GM10847 (cell line): ENCODE measurements around the gene FMNL2.

Experiments
- POLR2A ChIP-seq: IDR thresholded peaks from 2 replicates; pipeline ENCODE4 v1.6.1; 2011; ENCODE audit not compliant: insufficient read length; ENCODE audit errors: extremely low read depth

Gene FMNL2

DNA sequence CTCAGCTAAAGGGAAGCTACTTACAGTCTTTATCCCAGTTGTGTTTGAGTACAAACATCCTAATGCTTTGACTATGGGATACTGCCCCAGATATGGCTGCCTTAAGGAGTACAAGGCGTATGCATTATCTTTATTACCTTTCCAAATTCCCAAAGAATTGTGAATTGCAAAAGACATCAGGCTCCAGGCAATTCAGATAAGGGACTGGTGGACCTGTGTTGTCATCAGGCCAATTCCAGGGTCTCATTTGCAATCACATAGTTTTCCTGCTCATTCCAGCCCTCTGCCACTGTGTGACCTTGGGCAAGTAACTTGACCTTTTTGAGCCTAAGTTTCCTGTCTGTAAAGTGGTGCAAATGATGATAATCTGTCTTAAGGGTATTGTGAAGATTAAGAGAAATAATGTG is 137.5 kb downstream of the FMNL2 start:
- no peak for TF ChIP-seq POLR2A

DNA sequence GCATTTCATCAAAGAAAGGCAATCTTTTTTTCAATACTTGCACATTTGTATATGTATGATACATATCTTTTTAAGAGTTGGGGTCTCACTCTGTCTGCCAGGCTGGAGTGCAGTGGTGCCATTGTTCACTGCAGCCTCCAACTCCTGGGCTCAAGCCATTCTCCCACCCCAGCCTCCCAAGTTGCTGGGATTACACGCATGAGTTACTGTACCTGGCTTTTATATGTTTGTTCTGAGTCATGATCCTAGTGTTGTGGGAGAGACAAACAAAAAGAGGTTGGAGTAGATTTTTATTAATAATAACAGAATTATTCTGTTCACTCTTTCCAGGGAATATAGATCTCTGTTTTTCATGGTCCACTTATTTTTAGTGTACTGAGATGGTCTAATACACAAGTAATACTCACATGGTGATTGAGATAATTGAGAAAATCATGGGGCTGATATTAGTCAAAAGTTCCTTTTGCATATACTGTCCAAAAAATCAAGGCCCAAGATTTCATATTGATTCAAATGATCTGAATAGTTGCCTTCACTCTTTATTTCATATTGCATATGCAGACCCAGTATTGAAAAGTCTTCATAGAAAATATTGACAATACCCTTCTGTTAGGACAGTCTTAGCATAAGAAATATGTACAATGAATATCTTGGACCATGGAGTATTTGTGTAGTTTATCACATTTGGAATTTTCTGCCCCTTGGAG is 138.3 kb downstream of the FMNL2 start:
- no peak for TF ChIP-seq POLR2A

DNA sequence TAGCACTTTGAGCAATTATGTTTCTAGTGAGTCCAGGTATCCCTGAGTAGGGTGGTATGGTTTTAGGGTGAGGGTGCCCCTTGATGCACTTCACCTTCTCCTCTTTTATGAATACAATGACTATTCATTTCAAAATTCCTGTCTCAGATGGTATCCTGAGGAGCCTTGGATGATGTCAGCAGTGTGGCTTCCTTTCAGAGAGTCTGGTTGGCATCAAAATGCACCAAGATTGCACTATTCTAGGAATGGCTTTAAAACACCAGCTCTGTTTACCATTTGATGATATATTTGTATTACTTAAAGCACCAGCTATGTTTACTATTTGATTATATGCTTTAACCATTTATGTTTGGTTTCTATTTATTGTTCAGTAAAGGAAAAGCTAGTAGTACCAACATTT is 141.0 kb downstream of the FMNL2 start:
- no peak for TF ChIP-seq POLR2A

DNA sequence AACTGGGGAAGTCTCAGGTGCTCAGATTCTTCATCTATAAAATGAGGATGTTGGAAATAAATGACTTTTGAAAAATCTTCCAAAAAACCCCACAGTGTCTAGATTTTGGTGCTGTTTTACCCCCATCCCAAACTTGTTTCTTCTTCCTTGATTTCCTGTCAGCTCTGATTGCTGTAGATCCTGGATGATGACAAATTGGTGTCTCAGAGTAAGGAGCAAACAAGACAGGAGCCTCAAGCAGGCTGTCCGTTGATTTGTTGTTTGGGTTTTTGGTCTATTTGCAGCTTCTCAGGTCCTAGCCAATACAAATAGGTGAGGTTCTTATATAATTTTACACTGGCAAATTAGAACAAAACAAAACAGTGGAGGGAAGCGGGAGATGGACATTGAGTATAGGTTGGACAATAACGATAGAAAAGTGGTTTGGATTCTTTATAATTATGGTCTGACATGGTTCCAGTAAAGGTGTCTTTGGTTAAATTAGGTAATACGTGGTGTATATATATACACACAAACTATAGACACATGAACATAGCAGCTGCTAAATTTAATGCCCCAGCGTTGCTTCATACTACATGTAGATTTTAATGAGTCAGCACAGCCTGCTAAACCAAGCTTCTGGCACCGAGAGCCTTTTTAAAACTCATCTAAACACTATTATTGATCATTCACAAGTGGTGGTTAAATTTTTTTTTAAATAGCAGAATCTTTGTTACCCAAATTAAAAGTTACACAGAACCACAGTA is 142.5 kb downstream of the FMNL2 start:
- TF ChIP-seq POLR2A = no peak

DNA sequence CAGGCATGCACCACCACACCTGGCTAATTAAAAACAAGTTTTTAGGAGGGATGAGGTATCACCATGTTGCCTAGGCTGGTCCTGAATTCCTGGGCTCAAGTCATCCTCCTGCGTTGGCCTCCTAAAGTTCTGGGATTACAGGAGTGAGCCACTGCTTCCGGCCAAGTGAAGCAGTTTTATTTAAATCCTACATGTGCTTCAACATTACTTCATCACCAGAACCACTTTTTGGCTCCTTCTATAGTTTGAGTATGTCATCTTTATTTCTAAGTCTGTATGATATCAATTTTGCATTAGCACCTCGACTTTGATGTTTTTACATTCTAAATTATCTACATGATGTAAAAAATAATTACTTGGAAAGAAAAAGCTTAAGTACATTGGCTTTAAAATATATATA is 144.3 kb downstream of the FMNL2 start:
- no peak for TF ChIP-seq POLR2A

DNA sequence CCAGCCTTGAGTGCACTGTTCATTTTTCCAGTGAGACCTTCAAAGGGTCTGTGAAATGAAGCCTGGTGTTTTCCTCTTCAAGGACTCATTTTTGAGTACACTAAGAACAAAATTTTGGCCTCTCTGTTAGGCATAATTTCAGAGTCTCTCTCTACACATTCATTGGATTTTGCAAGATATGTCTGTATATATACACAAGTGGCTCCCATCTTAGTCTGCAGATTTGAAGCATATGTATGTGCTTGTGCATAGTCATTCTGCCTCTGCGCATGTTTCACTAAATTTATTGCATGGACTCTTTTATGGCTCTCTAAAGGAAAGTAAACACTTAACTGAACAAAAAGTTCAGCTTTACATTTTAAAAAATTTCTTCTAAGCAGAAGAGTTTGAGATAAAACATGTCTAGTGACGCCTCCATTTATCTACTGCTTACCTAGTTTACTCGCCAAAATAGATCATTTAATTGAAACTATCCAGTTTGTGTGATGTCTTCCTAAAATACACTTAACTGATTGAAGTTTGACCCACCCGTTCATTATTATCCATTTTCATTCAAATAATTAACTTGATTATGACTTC is 145.9 kb downstream of the FMNL2 start:
- no peak for TF ChIP-seq POLR2A

DNA sequence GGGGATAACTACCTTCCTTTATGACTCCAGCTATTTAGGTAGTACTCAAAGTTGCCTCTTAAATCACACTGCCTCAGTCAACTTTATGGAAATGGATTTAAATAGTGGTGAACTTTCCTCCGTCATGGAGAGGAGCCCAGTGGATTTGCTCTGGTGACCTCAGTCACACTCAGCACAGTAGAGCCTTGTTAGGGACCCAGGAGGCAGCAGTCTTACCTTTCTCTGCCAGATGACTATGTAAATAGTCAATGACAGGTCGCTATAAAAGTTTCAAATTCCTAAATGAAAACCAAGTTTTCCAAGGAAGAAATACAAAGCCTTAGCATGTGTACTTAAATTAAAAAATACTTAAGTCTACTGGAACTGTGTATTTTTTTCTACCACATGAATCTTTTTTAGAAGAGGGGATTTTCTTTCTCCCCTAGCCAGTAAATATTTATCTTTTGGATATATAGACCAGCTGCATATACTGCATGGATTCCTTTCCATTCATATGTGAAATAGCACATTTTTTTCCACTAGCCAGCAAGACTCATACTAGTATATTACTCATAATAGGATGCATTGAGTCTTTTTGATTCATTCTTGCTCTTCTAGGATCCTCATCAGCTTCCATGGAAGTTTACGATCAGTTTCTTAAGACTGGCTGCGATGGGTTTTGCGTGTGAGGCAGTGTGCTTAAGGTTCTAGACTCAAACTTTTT is 147.1 kb downstream of the FMNL2 start:
- no peak for TF ChIP-seq POLR2A

DNA sequence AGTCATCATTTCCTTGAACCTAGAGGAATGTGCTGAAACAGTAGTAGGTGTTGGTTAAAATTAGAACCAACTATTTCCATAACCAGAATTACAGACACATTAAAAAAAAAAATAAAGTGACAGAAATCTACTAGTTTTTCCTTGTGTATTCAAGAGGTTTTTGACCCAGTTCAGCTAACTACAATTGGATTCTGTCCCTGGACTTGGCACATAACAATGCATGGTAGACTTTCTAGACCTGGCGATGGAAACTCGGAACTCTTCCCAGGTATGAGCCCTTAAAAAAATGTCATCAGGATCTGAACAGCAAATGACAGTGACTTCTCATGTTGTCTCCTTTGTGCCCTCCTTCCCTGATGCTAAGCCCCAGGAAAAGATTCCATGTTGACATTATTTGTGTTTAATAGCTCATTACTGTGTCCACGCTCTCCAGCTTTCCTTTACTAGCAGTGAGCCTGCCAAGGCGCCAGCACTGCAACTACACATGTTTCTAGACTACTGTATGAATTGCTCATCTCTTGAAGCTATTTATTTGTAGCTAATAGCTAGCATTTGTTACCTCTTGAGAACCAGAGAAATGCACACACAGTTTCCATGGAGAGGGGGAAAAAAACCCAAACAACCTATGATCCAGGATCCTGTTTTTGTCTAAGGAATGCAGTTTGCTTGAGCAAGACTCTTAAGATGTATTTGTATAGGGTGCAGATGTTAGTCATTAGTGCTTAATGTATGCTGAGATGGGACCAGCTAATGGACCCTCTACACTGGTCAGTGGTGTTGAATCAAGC is 148.5 kb downstream of the FMNL2 start:
- no peak for TF ChIP-seq POLR2A

DNA sequence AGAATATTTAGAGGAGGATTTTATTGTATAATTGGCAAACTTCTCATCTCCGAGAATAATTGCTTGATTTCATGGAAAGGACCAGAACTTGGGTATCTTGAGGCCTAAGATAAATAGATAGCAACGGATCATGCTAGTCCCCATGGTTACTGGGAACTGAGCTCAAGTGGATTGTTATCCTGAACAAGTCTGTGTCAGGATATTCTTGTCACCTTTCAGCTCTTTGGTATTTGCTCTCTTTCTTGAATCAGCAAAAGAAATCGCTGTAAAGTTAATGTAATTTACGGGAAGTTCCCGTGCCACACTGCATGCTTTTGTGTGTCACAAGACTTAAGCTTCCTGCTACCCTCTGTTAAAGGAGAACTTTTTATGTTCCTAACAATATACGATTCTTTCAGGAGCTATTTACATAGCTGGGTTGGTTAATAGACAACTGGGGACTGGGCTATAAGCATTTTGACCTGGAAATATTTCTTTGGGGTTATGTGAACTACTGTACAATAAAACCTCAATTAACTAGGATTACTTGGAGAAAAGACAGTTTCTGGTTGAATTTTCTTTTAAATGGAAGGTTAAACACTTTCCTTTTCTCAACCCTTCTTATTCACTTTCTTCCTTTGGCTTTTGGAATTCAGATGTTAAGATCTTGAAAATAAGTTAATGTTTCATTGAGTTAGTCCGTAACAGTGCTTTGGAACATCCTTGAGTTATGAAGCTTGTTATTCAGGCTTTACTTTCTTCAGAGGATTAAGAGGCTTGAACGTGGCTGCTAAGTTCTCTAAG is 151.2 kb downstream of the FMNL2 start:
- TF ChIP-seq POLR2A = no peak

DNA sequence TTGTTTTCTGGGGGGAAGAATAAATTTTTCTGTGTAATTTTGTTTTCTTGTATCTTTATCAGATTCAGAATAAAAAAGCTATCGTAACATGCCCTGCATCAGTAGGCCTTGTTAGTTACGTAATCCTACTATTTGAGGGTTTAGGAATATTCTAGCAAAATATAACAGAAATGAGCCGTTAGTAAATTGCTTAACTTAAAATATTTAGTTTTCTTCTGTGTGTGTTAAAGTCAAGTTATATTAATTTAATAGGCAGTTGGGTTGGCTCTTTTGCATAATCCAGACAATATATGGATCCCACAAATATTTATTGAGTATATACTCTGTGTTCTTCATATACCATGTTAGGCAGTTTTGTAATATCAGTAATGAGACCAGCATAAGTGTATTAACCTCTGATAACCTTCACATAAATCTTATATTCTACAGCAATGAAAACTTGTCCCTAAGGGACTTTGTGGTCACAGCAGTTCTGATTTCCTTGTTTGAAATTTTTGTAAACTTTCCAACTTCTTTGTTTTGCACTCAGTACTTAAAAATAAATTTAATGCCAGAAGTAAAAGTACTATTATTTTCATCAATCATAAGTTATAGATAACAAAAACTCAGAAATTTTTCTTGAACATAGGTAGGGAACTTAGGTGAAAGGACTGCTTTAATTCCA is 151.9 kb downstream of the FMNL2 start:
- no peak for TF ChIP-seq POLR2A

DNA sequence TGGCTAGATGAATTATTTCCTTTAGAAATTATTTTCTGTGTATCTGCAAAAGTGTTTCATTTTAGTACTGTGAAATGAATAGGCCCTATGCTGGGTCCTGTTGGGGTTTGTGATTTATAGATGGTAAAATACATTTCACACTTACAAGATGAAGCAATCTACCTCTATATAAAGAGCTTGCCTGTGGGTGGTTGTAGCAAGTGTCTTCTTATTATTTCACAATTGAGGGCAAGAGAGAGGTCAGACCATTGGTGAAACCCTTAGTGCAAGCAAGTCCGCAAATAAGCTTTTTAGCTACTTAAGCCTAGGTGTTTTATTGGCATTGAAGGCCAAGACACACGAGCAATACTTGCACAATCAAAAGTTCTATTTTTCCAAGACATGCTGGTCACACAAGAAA is 153.1 kb downstream of the FMNL2 start:
- no peak for TF ChIP-seq POLR2A

DNA sequence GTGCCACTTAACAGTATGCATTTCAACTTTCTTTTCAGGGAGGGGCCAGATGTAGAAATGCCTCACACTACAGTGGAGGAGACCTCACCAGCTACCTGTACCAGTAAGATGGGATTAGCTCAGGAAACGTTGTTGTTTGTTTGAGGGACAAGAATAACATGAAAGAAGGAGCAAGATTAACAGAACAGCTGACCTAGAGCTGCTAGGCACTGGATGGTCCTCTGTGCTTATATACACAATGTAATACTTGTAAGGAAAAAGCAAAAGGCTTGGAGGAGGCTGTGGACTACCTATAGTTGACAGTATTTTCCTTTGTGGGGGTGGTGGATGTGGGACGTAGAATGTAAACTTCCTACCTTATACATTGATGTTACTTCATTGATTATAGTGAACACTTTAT is 154.4 kb downstream of the FMNL2 start:
- no peak for TF ChIP-seq POLR2A

DNA sequence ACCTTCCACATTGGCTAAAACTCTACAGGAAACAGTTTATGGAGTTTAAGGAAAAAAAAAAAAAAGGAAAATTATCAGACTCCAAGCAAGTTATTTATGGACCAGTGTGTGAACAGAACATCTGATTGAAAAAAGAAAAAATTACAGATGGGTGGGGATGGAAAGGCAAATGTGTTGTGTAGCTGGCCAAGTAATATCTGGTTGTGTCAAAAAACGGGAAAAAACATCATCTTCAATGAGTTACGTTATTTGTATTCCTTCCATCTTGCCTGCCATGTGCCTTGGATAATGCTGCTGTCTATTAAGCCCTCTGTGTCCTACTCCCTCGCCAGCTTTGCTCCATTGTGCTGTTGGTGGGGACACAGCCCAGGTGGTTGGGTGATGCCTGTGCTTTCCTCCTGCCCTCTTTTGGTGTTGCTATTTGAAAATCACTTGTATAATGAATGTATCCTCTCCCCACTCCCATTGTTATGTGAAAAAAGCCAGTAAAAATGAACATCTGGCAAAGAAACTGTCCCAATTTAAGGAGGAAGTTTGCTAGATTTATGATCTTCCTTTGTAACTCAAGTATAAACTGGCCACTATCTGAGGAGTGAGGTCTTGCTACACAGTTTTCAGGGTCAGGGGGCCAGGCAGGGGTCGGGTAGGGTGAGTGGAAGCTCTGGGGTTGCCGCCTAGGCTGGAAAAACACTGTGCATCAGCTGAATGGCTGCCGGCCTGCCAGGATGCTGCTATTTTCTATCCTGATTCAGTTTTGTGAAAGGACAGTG is 155.9 kb downstream of the FMNL2 start:
- TF ChIP-seq POLR2A = no peak
